ENCODE measurements around the gene ADAMTS3.
"Not testable (repeated sequence)": the region's sequence is repeated elsewhere in the genome, so short reads cannot be mapped to it uniquely, and the experiment has no call there.

GRCh38 chr4:72425908-72426307, 143.1 kb downstream of the ADAMTS3 start:
- not testable (repeated sequence) for TF ChIP-seq NR3C1 (CRISPR knock-in tag; IDR thresholded peaks at IDR 0.05); MAX (IDR thresholded peaks at IDR 0.05); IKZF4 (CRISPR knock-in tag; IDR thresholded peaks at IDR 0.05; ENCODE audit: borderline replicate concordance, low read depth, not compliant biosample characterization); YY1 (IDR thresholded peaks at IDR 0.05; ENCODE audit: insufficient read depth, insufficient replicate concordance, low read depth, low read length); ZNF263 (CRISPR knock-in tag; IDR thresholded peaks at IDR 0.05); MBD4 (IDR thresholded peaks at IDR 0.05; ENCODE audit: borderline replicate concordance, low read length); BCLAF1 (IDR thresholded peaks at IDR 0.05); POLR2A (IDR thresholded peaks at IDR 0.05; ENCODE audit: insufficient read depth in 1 of 2, low read depth in 2 of 2, low read length in 2 of 2); KLF13 (CRISPR knock-in tag; IDR thresholded peaks at IDR 0.05); ZNF530 (CRISPR knock-in tag; IDR thresholded peaks at IDR 0.05; ENCODE audit: low read depth); HDAC2 (CRISPR knock-in tag; IDR thresholded peaks at IDR 0.05); CTCF (CRISPR knock-in tag; IDR thresholded peaks at IDR 0.05)

Data from HepG2 (cell line).